Small intestine (tissue), 7 donors: ENCODE results near the gene ADGRE2. TPM values are rescaled to one million over a fixed set of nuclear protein-coding genes. Genes with fewer than 3 reads are reported as not detected.

Experiments used
- DNase-seq, 2 donors: peaks; one replicate each; pipeline versions ENCODE4 v3.0.0 to v3.0.0-alpha.2; 2013
- FAIRE-seq: peaks from 2 replicates; lab custom pipeline; 2012; peaks lifted over from hg19 to GRCh38; lab: Jason Lieb, UNC
- H3K27ac ChIP-seq, 3 donors: one replicate each; pipeline ENCODE4 v1.5.1; 2013; ENCODE audit warnings: low read length in 2 of 3, mild to moderate bottlenecking in 2 of 3, control low read depth in 1 of 3, inconsistent platforms in 1 of 3, low read depth in 1 of 3, moderate library complexity in 1 of 3
- H3K27me3 ChIP-seq, 3 donors: one replicate each; pipeline ENCODE4 v1.6.1; 2013; ENCODE audit warnings: low read length in 3 of 3, inconsistent platforms in 1 of 3; ENCODE audit not compliant: control insufficient read depth in 3 of 3, insufficient read depth in 3 of 3
- H3K36me3 ChIP-seq, 3 donors: one replicate each; pipeline ENCODE4 v1.6.1; 2013; ENCODE audit warnings: low read length in 3 of 3, inconsistent platforms in 1 of 3, low read depth in 1 of 3, mild to moderate bottlenecking in 1 of 3, moderate library complexity in 1 of 3; ENCODE audit not compliant: control insufficient read depth in 3 of 3, insufficient read depth in 2 of 3
- H3K4me1 ChIP-seq, 3 donors: one replicate each; pipeline ENCODE4 v1.6.1; 2013; ENCODE audit warnings: low read length in 2 of 3, inconsistent platforms in 1 of 3, low read depth in 1 of 3, mild to moderate bottlenecking in 1 of 3, moderate library complexity in 1 of 3; ENCODE audit not compliant: control insufficient read depth in 3 of 3, insufficient read depth in 2 of 3
- H3K4me3 ChIP-seq, 3 donors: one replicate each; pipeline ENCODE4 v1.5.1; 2013; ENCODE audit warnings: low read length in 3 of 3, control low read depth in 1 of 3, inconsistent platforms in 1 of 3, low read depth in 1 of 3, mild to moderate bottlenecking in 1 of 3, moderate library complexity in 1 of 3
- H3K9me3 ChIP-seq, 2 donors: one replicate each; pipeline ENCODE4 v1.6.1; 2013; ENCODE audit warnings: low read depth in 1 of 2, low read length in 1 of 2; ENCODE audit not compliant: control insufficient read depth in 2 of 2, insufficient read depth in 1 of 2
- WGBS, 3 donors: extraction: QIAGEN DNeasy Blood & Tissue Kit; methylation state at CpG; one replicate each; pipeline ENCODE4 v1.1.7; 2013; 5-methylcytosine and 5-hydroxymethylcytosine counted together
- polyA plus RNA-seq, 4 donors: library from polyadenylated mRNA; stranded (reverse) in 3 of 4; unstranded in 1 of 4; fragments of 200-250 nt in 3 of 4; fragments of 120-200 nt in 1 of 4; gene quantifications; one replicate each; pipeline versions ENCODE4 v1.2.1 to v1.2.3, GENCODE V29; 2013
- donor health status: healthy with polysubstance abuse.
- donor health status: control.
- donor health status: control.
- donor health status: Bipolar disorder and iron deficiency.
- donor health status: healthy.

The ADGRE2 gene
- polyA plus RNA-seq, 4 donors, result 0.22 to 1.2 (median 0.58) TPM

- 91 to 95% (median 94%) methylated on average over 6 of the region's 6 CpGs for WGBS, 3 donors
These were observed 73.9 kb downstream of the ADGRE2 start for GRCh38 chr19:14704450-14704849.

GRCh38 chr19:14703833-14704232 lies 74.5 kb downstream of the ADGRE2 start:
- H3K4me1 ChIP-seq, result no peaks in the 10 kb centered on the region
- H3K9me3 ChIP-seq, result no peaks in the 10 kb centered on the region
- H3K27me3 ChIP-seq, result no peaks in the 10 kb centered on the region
- no peak overlapping the region for H3K27ac ChIP-seq
- no peak overlapping the region for H3K4me3 ChIP-seq
- DNase-seq (no peak), FAIRE-seq (no peak)
- 91 to 98% (median 96%) methylated on average over 6 of the region's 6 CpGs for WGBS, 3 donors
- peaks cover 24 to 79% (median 50%) of the 10 kb centered on the region in 3 donors for H3K36me3 ChIP-seq

More at GRCh38 chr19:14704450-14704849, 73.9 kb downstream of the ADGRE2 start:
- FAIRE-seq (no peak), DNase-seq (no peak)
- Histone ChIP-seq H3K27ac (no peak overlapping the region), H3K4me3 (no peak overlapping the region), H3K27me3 (no peaks in the 10 kb centered on the region), H3K36me3 (peaks cover 28 to 76% (median 48%) of the 10 kb centered on the region in 3 donors), H3K4me1 (no peaks in the 10 kb centered on the region), H3K9me3 (no peaks in the 10 kb centered on the region)

- no peak for FAIRE-seq
- 92 to 97% (median 96%) methylated on average over 9 of the region's 9 CpGs for WGBS, 3 donors
- H3K9me3 ChIP-seq, result no peaks in the 10 kb centered on the region
- no peaks in the 10 kb centered on the region for H3K27me3 ChIP-seq
- peaks cover 20 to 68% (median 42%) of the 10 kb centered on the region in 3 donors for H3K36me3 ChIP-seq
- H3K4me1 ChIP-seq, result no peaks in the 10 kb centered on the region
- DNase-seq, result no peak
- H3K4me3 ChIP-seq, result no peak overlapping the region
- H3K27ac ChIP-seq, result no peak overlapping the region
These were observed 77.5 kb downstream of the ADGRE2 start for GRCh38 chr19:14700711-14701375.

GRCh38 chr19:14699641-14700040 lies 78.7 kb downstream of the ADGRE2 start:
- DNase-seq, result no peak
- WGBS, 3 donors, result 86 to 97% (median 94%) methylated on average over 8 of the region's 8 CpGs
- FAIRE-seq, result no peak
- Histone ChIP-seq H3K27ac (no peak overlapping the region), H3K4me3 (no peak overlapping the region), H3K9me3 (no peaks in the 10 kb centered on the region), H3K4me1 (no peaks in the 10 kb centered on the region), H3K36me3 (peaks cover 17 to 68% (median 38%) of the 10 kb centered on the region in 3 donors), H3K27me3 (no peaks in the 10 kb centered on the region)

GRCh38 chr19:14695471-14695870 lies 82.9 kb downstream of the ADGRE2 start:
- no peak for FAIRE-seq

GRCh38 chr19:14694641-14695266 lies 83.6 kb downstream of the ADGRE2 start:
- FAIRE-seq (no peak), DNase-seq (no peak)
- Histone ChIP-seq H3K27ac (no peak overlapping the region), H3K27me3 (no peaks in the 10 kb centered on the region), H3K4me1 (no peaks in the 10 kb centered on the region), H3K4me3 (no peak overlapping the region), H3K9me3 (no peaks in the 10 kb centered on the region), H3K36me3 (peaks cover 6 to 34% (median 9%) of the 10 kb centered on the region in 3 donors)
- 77 to 89% (median 88%) methylated on average over 13 of the region's 13 CpGs for WGBS, 3 donors

More at GRCh38 chr19:14695471-14695870, 82.9 kb downstream of the ADGRE2 start:
- H3K36me3 ChIP-seq, result peaks cover 10 to 40% (median 15%) of the 10 kb centered on the region in 3 donors
- H3K27ac ChIP-seq, result no peak overlapping the region
- no peaks in the 10 kb centered on the region for H3K9me3 ChIP-seq
- no peak overlapping the region for H3K4me3 ChIP-seq
- 90 to 91% (median 91%) methylated on average over 5 of the region's 5 CpGs for WGBS, 3 donors
- no peaks in the 10 kb centered on the region for H3K27me3 ChIP-seq
- DNase-seq, result no peak
- H3K4me1 ChIP-seq, result no peaks in the 10 kb centered on the region

GRCh38 chr19:14689598-14690503 lies 88.5 kb downstream of the ADGRE2 start, which contains the start of gene ZNF333:
ZNF333 (plus strand) TSS chr19:14690048; CDS start chr19:14693492, 3,444 bp downstream.
- H3K27me3 ChIP-seq, result no peaks in the 10 kb centered on the region
- FAIRE-seq, result no peak
- peaks cover 0 to 6% (median 0%) of the 10 kb centered on the region in 3 donors for H3K36me3 ChIP-seq
- peak within 1 kb of the TSS; percentile 95 to 100 (median 97) for H3K27ac ChIP-seq
- H3K4me3 ChIP-seq, result peak within 1 kb of the TSS; percentile 71 to 90 (median 79)
- no peaks in the 10 kb centered on the region for H3K4me1 ChIP-seq
- 1% methylated on average over 55 to 66 of the region's 66 CpGs for WGBS, 3 donors
- no peaks in the 10 kb centered on the region for H3K9me3 ChIP-seq
- DNase-seq, result peak; percentile 91 to 97

GRCh38 chr19:14686411-14686810 lies 91.9 kb downstream of the ADGRE2 start:
- WGBS, 3 donors, result 13 to 34% (median 26%) methylated on average over 3 of the region's 3 CpGs
- H3K9me3 ChIP-seq, result no peaks in the 10 kb centered on the region
- H3K4me3 ChIP-seq, result no peak overlapping the region
- DNase-seq (peak; percentile 11 to 26), FAIRE-seq (no peak)
- H3K27ac ChIP-seq, result no peak overlapping the region
- H3K36me3 ChIP-seq, result no peaks in the 10 kb centered on the region
- H3K27me3 ChIP-seq, result no peaks in the 10 kb centered on the region
- H3K4me1 ChIP-seq, result no peaks in the 10 kb centered on the region
